ENCODE measurements around the gene RELL2. TPM values are rescaled to one million over a fixed set of nuclear protein-coding genes. Genes with fewer than 3 reads are reported as not detected.

Gene RELL2
- total RNA-seq, 1 experiment from 2014 or later: 13.3 TPM

GRCh38 chr5:141680178-141680577 is 43.4 kb downstream of the RELL2 start:
- POLR2A ChIA-PET: no interaction called here
- in situ Hi-C loops (cut with HindIII; ENCODE audit: low pct_unique_long_range_greater_than_20kb, low sequenced_read_pairs): no loop called here

GRCh38 chr5:141680751-141681201 is 44.0 kb downstream of the RELL2 start:
- no peaks in the 10 kb centered on the region for H3K27me3 ChIP-seq (ENCODE audit: control insufficient read depth, insufficient read depth, low read length)
- ATAC-seq (peak; percentile 42), DNase-seq (ENCODE audit: low read depth, low spot score) (no peak)
- no TSS peak for BruUV-seq (replicated peaks)
- H3K27ac ChIP-seq (ENCODE audit: low read length): no peak overlapping the region
- ChIA-PET CTCF (no interaction called here), POLR2A (no interaction called here)
- H3K9me3 ChIP-seq (ENCODE audit: control insufficient read depth, insufficient read depth, low read depth, low read length): no peaks in the 10 kb centered on the region
- peaks cover 8% of the 10 kb centered on the region for H3K4me1 ChIP-seq (ENCODE audit: control insufficient read depth, insufficient read depth, low read length)
- intact Hi-C loops (cut with micrococcal nuclease; ENCODE audit: unreplicated experiment): no loop called here
- in situ Hi-C loops (cut with HindIII; ENCODE audit: low pct_unique_long_range_greater_than_20kb, low sequenced_read_pairs): no loop called here
- no peak overlapping the region; a peak in 1 of 4 replicates for H3K4me3 ChIP-seq (ENCODE audit: low read depth in 2 of 2, low read length in 2 of 2)
- TF ChIP-seq POLR2AphosphoS5 (IDR thresholded peaks at IDR 0.05; ENCODE audit: low read depth, low read length): no peak
- no peak for TF ChIP-seq REST (IDR thresholded peaks at IDR 0.05; ENCODE audit: insufficient read depth in 1 of 2, low read depth in 2 of 2, low read length in 1 of 2)
- no peak for TF ChIP-seq CTCF (IDR thresholded peaks at IDR 0.05)
- TF ChIP-seq SIN3A (IDR thresholded peaks at IDR 0.05; ENCODE audit: borderline replicate concordance, insufficient read depth, low read depth, low read length): no peak
- TF ChIP-seq TCF7L2 (IDR thresholded peaks at IDR 0.05; ENCODE audit: low read depth, low read length): no peak
- H3K36me3 ChIP-seq (ENCODE audit: control insufficient read depth, insufficient read depth, low read length): no peaks in the 10 kb centered on the region

More at GRCh38 chr5:141680178-141680577, 43.4 kb downstream of the RELL2 start:
- ATAC-seq (no peak), DNase-seq (ENCODE audit: low read depth, low spot score) (no peak)
- Histone ChIP-seq H3K36me3 (ENCODE audit: control insufficient read depth, insufficient read depth, low read length) (no peaks in the 10 kb centered on the region), H3K4me1 (ENCODE audit: control insufficient read depth, insufficient read depth, low read length) (peaks cover 8% of the 10 kb centered on the region), H3K27ac (ENCODE audit: low read length) (no peak overlapping the region), H3K4me3 (ENCODE audit: low read depth in 2 of 2, low read length in 2 of 2) (no peak overlapping the region), H3K27me3 (ENCODE audit: control insufficient read depth, insufficient read depth, low read length) (no peaks in the 10 kb centered on the region), H3K9me3 (ENCODE audit: control insufficient read depth, insufficient read depth, low read depth, low read length) (no peaks in the 10 kb centered on the region)
- intact Hi-C loops (cut with micrococcal nuclease; ENCODE audit: unreplicated experiment): no loop called here
- CTCF ChIA-PET: no interaction called here
- BruUV-seq (replicated peaks): no TSS peak
- TF ChIP-seq TCF7L2 (IDR thresholded peaks at IDR 0.05; ENCODE audit: low read depth, low read length): no peak
- no peak for TF ChIP-seq CTCF (IDR thresholded peaks at IDR 0.05)
- no peak for TF ChIP-seq REST (IDR thresholded peaks at IDR 0.05; ENCODE audit: insufficient read depth in 1 of 2, low read depth in 2 of 2, low read length in 1 of 2)
- no peak for TF ChIP-seq POLR2AphosphoS5 (IDR thresholded peaks at IDR 0.05; ENCODE audit: low read depth, low read length)
- no peak for TF ChIP-seq SIN3A (IDR thresholded peaks at IDR 0.05; ENCODE audit: borderline replicate concordance, insufficient read depth, low read depth, low read length)
